Kidney epithelial cell (primary cell): ENCODE measurements around the gene ASCL5. TPM values are rescaled to one million over a fixed set of nuclear protein-coding genes. Genes with fewer than 3 reads are reported as not detected.
"Not testable (repeated sequence)": the region's sequence is repeated elsewhere in the genome, so short reads cannot be mapped to it uniquely, and the experiment has no call there.

Source experiments
- DNase-seq: peaks from one replicate; pipeline ENCODE4 v3.0.0-alpha.2; 2010; ENCODE audit warnings: low read depth
- H3K27me3 ChIP-seq: 2 replicates; pipeline ENCODE4 v1.6.0; 2011; ENCODE audit warnings: low read length; ENCODE audit not compliant: control insufficient read depth, insufficient read depth
- H3K36me3 ChIP-seq: 2 replicates; pipeline ENCODE4 v1.5.1; 2011; ENCODE audit warnings: low read length; ENCODE audit not compliant: control insufficient read depth, insufficient read depth
- H3K4me3 ChIP-seq: 2 replicates; pipeline ENCODE4 v1.5.1; 2011; ENCODE audit warnings: low read depth, mild to moderate bottlenecking, control low read depth, low read length
- total RNA-seq: library from RNA; depleted of rRNA; stranded (reverse); fragments of >200 nt; gene quantifications from 2 replicates; pipeline ENCODE4 v1.2.3, GENCODE V29; 2015
- TF ChIP-seq, protein P1 (sequence below): IDR thresholded peaks from 2 replicates; pipeline ENCODE4 v1.5.1; 2011; ENCODE audit warnings: mild to moderate bottlenecking, moderate library complexity, low read length, control low read depth, inconsistent platforms; ENCODE audit not compliant: insufficient read depth, poor library complexity, severe bottlenecking

The ASCL5 gene
- total RNA-seq, 1 donor from 2014 or later: not detected

GRCh38 chr1:201164645-201165044, 37.7 kb upstream of the ASCL5 start:
- no peak for DNase-seq

DNA sequence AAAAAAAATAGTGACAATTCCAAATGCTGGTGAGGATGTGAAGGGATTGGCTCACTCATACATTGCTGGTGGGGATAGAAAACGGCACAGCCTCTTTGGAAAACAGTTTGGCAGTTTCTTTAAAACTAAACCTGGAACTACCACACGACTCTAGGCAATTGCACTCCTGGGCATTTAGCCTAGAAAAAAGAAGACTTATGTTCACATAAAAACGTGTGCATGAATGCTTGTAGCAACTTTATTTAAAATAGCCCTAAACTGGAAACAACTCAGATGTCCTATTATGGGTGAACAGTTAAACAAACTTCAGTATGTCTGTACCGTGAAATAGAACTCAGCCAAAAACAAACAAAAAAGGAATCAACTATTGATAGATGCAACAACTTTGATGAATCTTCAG, 36.7 kb upstream of the ASCL5 start:
- no peak overlapping the region for H3K4me3 ChIP-seq
- DNase-seq: no peak
- no peaks in the 10 kb centered on the region for H3K27me3 ChIP-seq
- H3K36me3 ChIP-seq: no peaks in the 10 kb centered on the region
- TF ChIP-seq, protein P1, sequence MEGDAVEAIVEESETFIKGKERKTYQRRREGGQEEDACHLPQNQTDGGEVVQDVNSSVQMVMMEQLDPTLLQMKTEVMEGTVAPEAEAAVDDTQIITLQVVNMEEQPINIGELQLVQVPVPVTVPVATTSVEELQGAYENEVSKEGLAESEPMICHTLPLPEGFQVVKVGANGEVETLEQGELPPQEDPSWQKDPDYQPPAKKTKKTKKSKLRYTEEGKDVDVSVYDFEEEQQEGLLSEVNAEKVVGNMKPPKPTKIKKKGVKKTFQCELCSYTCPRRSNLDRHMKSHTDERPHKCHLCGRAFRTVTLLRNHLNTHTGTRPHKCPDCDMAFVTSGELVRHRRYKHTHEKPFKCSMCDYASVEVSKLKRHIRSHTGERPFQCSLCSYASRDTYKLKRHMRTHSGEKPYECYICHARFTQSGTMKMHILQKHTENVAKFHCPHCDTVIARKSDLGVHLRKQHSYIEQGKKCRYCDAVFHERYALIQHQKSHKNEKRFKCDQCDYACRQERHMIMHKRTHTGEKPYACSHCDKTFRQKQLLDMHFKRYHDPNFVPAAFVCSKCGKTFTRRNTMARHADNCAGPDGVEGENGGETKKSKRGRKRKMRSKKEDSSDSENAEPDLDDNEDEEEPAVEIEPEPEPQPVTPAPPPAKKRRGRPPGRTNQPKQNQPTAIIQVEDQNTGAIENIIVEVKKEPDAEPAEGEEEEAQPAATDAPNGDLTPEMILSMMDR: no peak

More at GRCh38 chr1:201164645-201165044, 37.7 kb upstream of the ASCL5 start:
- Histone ChIP-seq H3K27me3 (no peaks in the 10 kb centered on the region), H3K4me3 (no peak overlapping the region), H3K36me3 (no peaks in the 10 kb centered on the region)
- TF ChIP-seq, protein P1: no peak

DNA sequence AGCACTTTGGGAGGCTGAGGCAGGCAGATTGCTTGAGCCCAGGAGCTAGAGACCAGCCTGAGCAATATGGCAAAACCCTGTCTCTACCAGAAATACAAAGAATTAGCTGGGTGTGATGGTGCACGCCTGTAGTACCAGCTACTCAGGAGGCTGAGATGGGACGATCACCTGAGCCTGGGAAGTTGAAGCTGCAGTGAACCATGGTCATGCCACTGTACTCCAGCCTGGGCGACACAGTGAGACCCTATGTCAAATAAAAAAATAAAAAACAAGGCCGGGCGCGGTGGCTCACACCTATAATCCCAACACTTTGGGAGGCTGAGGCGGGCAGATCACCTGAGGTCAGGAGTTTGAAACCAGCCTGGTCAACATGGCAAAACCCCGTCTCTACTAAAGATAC, 36.1 kb upstream of the ASCL5 start:
- not testable (repeated sequence) for DNase-seq, H3K36me3 ChIP-seq, H3K4me3 ChIP-seq, H3K27me3 ChIP-seq

- DNase-seq: no peak
- H3K4me3 ChIP-seq: no peak overlapping the region
- no peaks in the 10 kb centered on the region for H3K36me3 ChIP-seq
- TF ChIP-seq, protein P1: no peak
- H3K27me3 ChIP-seq: no peaks in the 10 kb centered on the region
These were observed 31.0 kb upstream of the ASCL5 start for GRCh38 chr1:201157949-201158348.

DNA sequence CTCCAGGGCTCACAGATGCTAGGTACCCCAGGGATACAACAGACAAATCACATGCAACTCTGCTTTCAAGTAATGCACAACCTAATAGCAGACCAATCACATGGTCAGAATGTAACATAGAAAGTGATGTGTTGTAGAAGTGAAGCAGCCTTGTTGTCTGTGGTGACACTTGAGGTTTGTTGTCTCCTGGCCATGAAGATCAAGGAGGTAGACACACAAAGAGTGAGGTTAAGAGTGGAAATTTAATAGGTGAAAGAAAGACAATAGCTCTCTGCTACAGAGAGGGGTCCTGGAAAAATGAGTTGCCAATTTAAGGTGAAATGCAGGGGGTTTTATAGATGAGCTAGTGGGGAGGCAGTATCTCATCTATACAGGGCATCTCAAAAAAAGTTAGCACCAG, 29.8 kb upstream of the ASCL5 start:
- TF ChIP-seq, protein P1: no peak

GRCh38 chr1:201156346-201156745, 29.4 kb upstream of the ASCL5 start:
- no peak overlapping the region for H3K4me3 ChIP-seq
- no peaks in the 10 kb centered on the region for H3K36me3 ChIP-seq
- no peak for DNase-seq
- TF ChIP-seq, protein P1: no peak
- H3K27me3 ChIP-seq: no peaks in the 10 kb centered on the region

More for the DNA sequence above, 29.8 kb upstream of the ASCL5 start:
- no peaks in the 10 kb centered on the region for H3K27me3 ChIP-seq
- no peak overlapping the region for H3K4me3 ChIP-seq
- H3K36me3 ChIP-seq: no peaks in the 10 kb centered on the region
- no peak for DNase-seq
